GM08714 (cell line): ENCODE data around the gene TTLL1.
"Not testable (repeated sequence)": the region's sequence is repeated elsewhere in the genome, so short reads cannot be mapped to it uniquely, and the experiment has no call there.

Experiments used
- H3K4me3 ChIP-seq: fragments of 200-500 bp; sonication (Bioruptor generic); 2 replicates; pipeline ENCODE4 v1.5.1; 2014; ENCODE audit warnings: mild to moderate bottlenecking, low read length, inconsistent platforms
- ZNF274 ChIP-seq: IDR thresholded peaks from 2 replicates; pipeline ENCODE4 v1.6.1; 2012; ENCODE audit warnings: mild to moderate bottlenecking, low read depth, low read length

Gene TTLL1

DNA sequence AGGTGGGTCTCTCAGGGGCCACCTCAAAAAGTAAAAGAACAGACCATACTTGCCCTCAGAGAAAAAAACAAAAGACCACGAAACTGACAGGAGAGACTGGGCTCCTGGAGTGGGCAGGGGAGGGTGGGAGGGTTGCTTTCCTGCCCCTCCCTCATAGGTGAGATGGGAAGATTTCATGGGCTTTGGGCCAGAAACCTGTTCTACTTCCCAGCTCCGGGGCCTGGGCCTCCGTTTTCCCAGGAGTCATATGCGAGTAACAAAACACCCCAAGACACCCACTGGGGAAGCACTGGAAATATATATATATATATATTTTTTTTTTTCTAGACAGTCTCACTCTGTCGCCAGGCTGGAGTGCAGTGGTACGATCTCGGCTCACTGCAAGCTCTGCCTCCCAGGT is 31.6 kb downstream of the TTLL1 start:
- TF ChIP-seq ZNF274 = no peak
- no peak overlapping the region for H3K4me3 ChIP-seq

DNA sequence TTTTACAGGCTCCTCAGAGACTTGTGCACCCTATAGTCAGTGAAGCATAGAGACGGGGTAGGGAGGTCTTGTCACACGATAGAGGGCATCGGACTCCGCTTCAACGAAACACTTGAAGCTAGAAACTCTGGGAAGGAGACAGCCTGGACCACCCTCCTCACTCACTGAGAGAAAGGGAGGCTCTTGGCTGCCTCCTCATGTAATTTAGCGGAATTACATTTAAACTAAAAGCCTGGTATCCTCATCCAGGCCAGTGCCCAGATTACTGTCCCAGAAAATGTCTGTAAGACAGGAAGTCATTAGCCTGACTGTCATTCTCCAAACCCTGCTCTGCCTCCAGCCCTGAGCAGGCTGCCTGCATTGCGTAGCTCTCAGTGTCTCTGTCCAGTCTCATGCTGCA is 36.0 kb downstream of the TTLL1 start:
- no peak for TF ChIP-seq ZNF274
- no peak overlapping the region for H3K4me3 ChIP-seq

GRCh38 chr22:43050995-43051394 is 38.2 kb downstream of the TTLL1 start:
- no peak for TF ChIP-seq ZNF274
- no peak overlapping the region for H3K4me3 ChIP-seq

GRCh38 chr22:43047605-43048004 is 41.6 kb downstream of the TTLL1 start:
- H3K4me3 ChIP-seq = no peak overlapping the region
- TF ChIP-seq ZNF274 = no peak

GRCh38 chr22:43044290-43044712 is 44.9 kb downstream of the TTLL1 start:
- H3K4me3 ChIP-seq = no peak overlapping the region
- TF ChIP-seq ZNF274 = no peak

GRCh38 chr22:43042101-43042780 is 47.0 kb downstream of the TTLL1 start:
- no peak for TF ChIP-seq ZNF274
- no peak overlapping the region for H3K4me3 ChIP-seq

- TF ChIP-seq ZNF274 = no peak
Measured at GRCh38 chr22:43039800-43040199, 49.4 kb downstream of the TTLL1 start.

DNA sequence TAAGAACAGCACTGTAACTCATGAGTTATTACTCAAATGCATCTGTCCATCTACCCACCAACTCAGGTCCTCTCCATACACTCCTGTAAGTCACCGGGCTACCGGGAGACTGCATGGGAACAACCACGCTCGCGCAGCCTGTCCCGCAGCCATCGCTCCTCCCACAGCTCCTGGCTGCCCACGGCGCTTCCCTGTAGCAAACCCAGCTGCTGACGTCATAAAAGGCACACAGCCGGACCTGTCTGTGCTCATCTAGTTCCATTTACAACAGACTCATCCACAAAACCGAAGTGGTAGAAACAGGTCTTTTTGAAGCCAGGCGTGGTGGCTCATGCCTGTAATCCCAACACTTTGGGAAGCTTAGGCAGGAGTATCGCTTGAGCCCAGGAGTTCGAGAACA is 50.9 kb downstream of the TTLL1 start:
- H3K4me3 ChIP-seq = no peak overlapping the region
- TF ChIP-seq ZNF274 = no peak

More at GRCh38 chr22:43039800-43040199, 49.4 kb downstream of the TTLL1 start:
- H3K4me3 ChIP-seq = no peak overlapping the region

DNA sequence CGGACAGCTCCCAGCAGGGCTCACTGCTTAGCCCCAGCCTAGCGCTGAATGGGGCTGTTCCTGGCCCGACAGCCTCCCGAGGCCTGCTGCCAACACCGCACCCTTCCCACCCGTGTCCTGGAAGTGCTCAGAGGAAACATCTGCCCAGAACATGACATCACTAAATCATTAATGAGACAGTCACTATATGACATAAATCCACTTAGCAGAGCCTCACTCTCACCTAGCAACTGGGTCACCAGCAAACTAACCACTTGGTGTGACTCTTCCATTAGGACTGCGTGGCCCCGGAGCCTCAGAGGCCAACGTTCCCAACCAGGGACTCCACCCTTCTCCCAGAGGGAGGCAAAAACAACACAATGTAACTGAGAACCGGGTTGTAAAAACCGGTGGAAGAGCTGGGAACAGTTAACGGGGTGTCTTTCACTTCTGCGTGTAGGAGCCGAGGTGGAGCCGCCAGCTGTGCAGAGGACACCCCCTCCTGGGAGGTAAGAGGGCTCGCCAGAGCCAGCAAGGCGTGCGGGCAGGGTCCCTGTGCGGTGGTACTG is 52.8 kb downstream of the TTLL1 start:
- no peak overlapping the region for H3K4me3 ChIP-seq
- no peak for TF ChIP-seq ZNF274

- TF ChIP-seq ZNF274 = no peak
- no peak overlapping the region for H3K4me3 ChIP-seq
Measured at GRCh38 chr22:43035250-43035649, 53.9 kb downstream of the TTLL1 start.

GRCh38 chr22:43031617-43032016 is 57.6 kb downstream of the TTLL1 start:
- TF ChIP-seq ZNF274 = no peak
- no peak overlapping the region for H3K4me3 ChIP-seq

DNA sequence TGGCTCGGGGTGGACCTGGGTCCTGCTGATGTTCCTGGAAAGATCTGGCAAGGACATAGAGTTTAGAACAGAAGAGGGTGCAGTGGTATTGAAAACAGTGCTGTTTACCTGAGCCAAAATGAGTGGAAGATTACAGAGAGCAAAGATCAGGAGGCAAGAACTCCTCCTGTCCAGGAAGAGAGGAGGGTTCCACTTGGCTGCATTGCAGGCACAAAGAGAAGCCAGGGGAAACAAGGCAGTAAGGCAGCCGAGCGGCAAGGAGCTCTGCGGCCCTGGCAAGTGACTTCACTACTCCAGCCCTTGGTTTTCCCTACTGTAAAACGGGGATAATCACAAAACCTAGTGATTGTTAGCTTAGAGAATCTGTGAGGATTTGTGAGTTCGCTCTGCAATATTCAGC is 70.6 kb downstream of the TTLL1 start:
- H3K4me3 ChIP-seq = no peak overlapping the region
- TF ChIP-seq ZNF274 = no peak

DNA sequence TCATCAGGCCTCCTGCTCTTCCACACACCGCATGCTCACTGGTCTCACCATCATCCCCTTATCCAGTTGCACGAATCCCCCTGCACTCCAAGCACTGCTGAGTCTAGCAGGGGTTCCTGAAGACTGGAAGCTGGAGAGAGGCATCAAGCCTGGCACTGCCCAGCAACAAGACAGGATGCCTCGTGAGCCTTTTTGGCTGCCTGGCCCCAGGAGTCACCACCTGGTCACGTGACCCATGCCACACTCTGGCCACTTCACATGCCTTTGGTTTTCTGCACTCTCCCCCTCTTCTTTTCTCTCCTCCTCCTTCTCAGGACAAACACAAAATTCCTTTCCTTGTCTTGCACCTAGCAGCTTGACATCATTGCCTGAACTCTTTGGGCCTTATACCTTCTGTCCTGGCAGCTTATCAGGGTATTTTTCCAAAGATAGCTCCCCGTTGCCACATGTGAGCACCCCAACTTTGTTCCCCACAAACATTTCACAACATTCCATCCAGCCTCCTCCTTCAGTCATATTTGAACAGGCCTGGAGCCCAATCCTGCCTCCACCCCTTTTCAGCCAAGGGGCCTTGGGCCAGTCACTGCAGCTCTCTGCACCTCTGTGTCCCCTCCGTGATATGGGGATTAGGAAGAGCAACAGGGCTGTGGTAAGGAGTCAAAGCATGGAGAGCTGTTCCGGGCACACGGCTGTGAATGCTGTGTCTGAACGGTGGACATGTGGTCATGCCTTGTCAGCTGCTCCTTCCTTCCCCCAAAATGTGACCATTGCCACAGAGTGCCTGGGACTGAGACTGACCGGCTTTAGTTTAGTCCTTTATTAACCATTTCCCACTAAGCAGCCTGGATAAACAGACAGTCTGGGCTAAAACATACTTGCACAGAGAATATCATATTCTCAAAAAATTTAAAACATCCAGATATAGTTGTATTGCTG is 71.4 kb downstream of the TTLL1 start:
- TF ChIP-seq ZNF274 = no peak
- no peak overlapping the region for H3K4me3 ChIP-seq

- H3K4me3 ChIP-seq = not testable (repeated sequence)
Measured at GRCh38 chr22:43016150-43016549, 73.0 kb downstream of the TTLL1 start.

DNA sequence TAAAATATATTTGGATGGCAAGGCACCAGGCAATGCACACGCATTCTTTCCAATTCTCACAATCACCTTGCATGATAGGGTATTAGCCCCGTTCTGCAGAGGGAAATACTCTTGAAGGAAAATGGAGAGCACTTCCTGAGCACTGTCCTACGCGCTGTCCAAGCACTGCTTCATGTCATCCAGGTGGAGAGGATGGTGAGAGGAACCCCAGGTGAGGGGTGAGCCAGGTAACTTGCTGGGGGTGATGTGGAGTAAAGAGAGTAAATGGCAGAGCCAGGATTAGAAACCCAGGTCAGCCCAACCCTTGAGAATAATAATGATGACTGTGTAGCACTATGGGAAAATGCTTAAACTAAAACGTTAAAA is 73.5 kb downstream of the TTLL1 start:
- TF ChIP-seq ZNF274 = no peak
- H3K4me3 ChIP-seq = peak overlapping the region; percentile 67; the same call in 1 of the 2 replicates
